Lung (tissue), 12 donors: ENCODE measurements around the gene HSBP1. TPM values are rescaled to one million over a fixed set of nuclear protein-coding genes. Genes with fewer than 3 reads are reported as not detected.

Experiments
- ATAC-seq: fragments of 200-7000 bp; cut with Tn5 transposase; one replicate; pipeline ENCODE4 v1.9.1; 2020; ENCODE audit warnings: moderate number of reproducible peaks; ENCODE audit not compliant: insufficient read depth, low FRiP score
- DNase-seq, 3 donors: peaks; one replicate each; pipeline ENCODE4 v3.0.0-alpha.2; 2013 to 2017
- H3K27ac ChIP-seq, 2 donors: one replicate each; pipeline ENCODE4 v1.5.1; 2013; ENCODE audit warnings: mild to moderate bottlenecking in 2 of 2, moderate library complexity in 2 of 2, control low read depth in 1 of 2, inconsistent platforms in 1 of 2, low read depth in 1 of 2, low read length in 1 of 2
- H3K27me3 ChIP-seq, 3 donors: one replicate each; pipeline ENCODE4 v1.5.1; 2013; ENCODE audit warnings: low read length in 2 of 3; ENCODE audit not compliant: control insufficient read depth in 3 of 3, insufficient read depth in 3 of 3
- H3K36me3 ChIP-seq, 4 donors: one replicate each; pipeline ENCODE4 v1.5.1; 2013; ENCODE audit warnings: low read length in 4 of 4, mild to moderate bottlenecking in 1 of 4, moderate library complexity in 1 of 4; ENCODE audit not compliant: control insufficient read depth in 4 of 4, insufficient read depth in 4 of 4
- H3K4me1 ChIP-seq, 5 donors: one replicate each; pipeline ENCODE4 v1.5.1; 2013; ENCODE audit warnings: low read length in 5 of 5, mild to moderate bottlenecking in 2 of 5, moderate library complexity in 1 of 5; ENCODE audit not compliant: control insufficient read depth in 5 of 5, insufficient read depth in 5 of 5
- H3K4me3 ChIP-seq: one replicate; pipeline ENCODE4 v1.5.1; 2013; ENCODE audit warnings: mild to moderate bottlenecking, control low read depth, moderate library complexity
- H3K9ac ChIP-seq, 2 donors: one replicate each; pipeline ENCODE4 v1.5.1; 2013; ENCODE audit warnings: low read length in 2 of 2, control low read depth in 1 of 2; ENCODE audit not compliant: insufficient read depth in 1 of 2
- H3K9me3 ChIP-seq, 4 donors: one replicate each; pipeline ENCODE4 v1.5.1; 2013; ENCODE audit warnings: low read length in 3 of 4, mild to moderate bottlenecking in 1 of 4, moderate library complexity in 1 of 4; ENCODE audit not compliant: control insufficient read depth in 4 of 4, insufficient read depth in 3 of 4
- CTCF ChIP-seq: IDR thresholded peaks from 2 replicates; pipeline ENCODE4 v1.5.1; 2012; ENCODE audit warnings: mild to moderate bottlenecking; ENCODE audit errors: control extremely low read depth, extremely low read depth
- WGBS, 2 donors: extraction: QIAGEN DNeasy Blood & Tissue Kit; methylation state at CpG; one replicate each; pipeline ENCODE4 v1.1.7; 2013; 5-methylcytosine and 5-hydroxymethylcytosine counted together
- polyA plus RNA-seq, 2 donors: library from polyadenylated mRNA; stranded (reverse); fragments of 200-250 nt; gene quantifications; one replicate each; pipeline ENCODE4 v1.2.1, GENCODE V29; 2013
- total RNA-seq, 2 donors: library from RNA; depleted of rRNA in 1 of 2; stranded (reverse); fragments of >200 nt in 1 of 2; gene quantifications; one replicate each; pipeline ENCODE4 v1.2.1, GENCODE V29; 2014 to 2021
- donor health status: control.
- donor health status: control.
- donor health status: Bipolar disorder and iron deficiency.
- donor health status: healthy.
- donor health status: DM: yes; HTN: yes; CAD: no.

HSBP1 gene
- total and polyA plus RNA-seq, 4 donors = 50.5 to 109 (median 95.4) TPM

GRCh38 chr16:83802554-83803205, 5.1 kb upstream of the HSBP1 start:
- no peak for ATAC-seq
- H3K9ac ChIP-seq = peak overlapping the region; percentile 48 to 70
- 45 to 46% methylated on average over 11 of the region's 11 CpGs for WGBS, 2 donors
- no peak overlapping the region for H3K4me3 ChIP-seq
- TF ChIP-seq CTCF = no peak
- no peak overlapping the region for H3K27ac ChIP-seq
- H3K9me3 ChIP-seq = no peaks in the 10 kb centered on the region
- peak in 1 of 3 donors; percentile 28 for DNase-seq
- H3K36me3 ChIP-seq = no peaks in the 10 kb centered on the region
- H3K4me1 ChIP-seq = peaks cover 0 to 11% (median 6%) of the 10 kb centered on the region in 5 donors
- peaks cover 0 to 3% (median 0%) of the 10 kb centered on the region in 3 donors for H3K27me3 ChIP-seq

- no peak overlapping the region for H3K27ac ChIP-seq
- H3K9ac ChIP-seq = no peak overlapping the region
- DNase-seq (peak in 1 of 3 donors; percentile 20), ATAC-seq (no peak)
- no peaks in the 10 kb centered on the region for H3K27me3 ChIP-seq
- no peaks in the 10 kb centered on the region for H3K36me3 ChIP-seq
- TF ChIP-seq CTCF = no peak
- no peaks in the 10 kb centered on the region for H3K9me3 ChIP-seq
- H3K4me1 ChIP-seq = peaks cover 1 to 13% (median 10%) of the 10 kb centered on the region in 5 donors
- H3K4me3 ChIP-seq = no peak overlapping the region
- WGBS, 2 donors = 72 to 83% methylated on average over 3 of the region's 3 CpGs
These were observed 4.0 kb upstream of the HSBP1 start for GRCh38 chr16:83803811-83804210.

- Histone ChIP-seq H3K9ac (no peak overlapping the region), H3K4me3 (no peak overlapping the region), H3K9me3 (no peaks in the 10 kb centered on the region), H3K27me3 (no peaks in the 10 kb centered on the region), H3K36me3 (no peaks in the 10 kb centered on the region), H3K4me1 (peaks cover 6 to 18% (median 14%) of the 10 kb centered on the region in 5 donors), H3K27ac (no peak overlapping the region)
- ATAC-seq (no peak), DNase-seq (no peak)
- no peak for TF ChIP-seq CTCF
- WGBS, 2 donors = 97 to 98% methylated on average over 5 of the region's 5 CpGs
These were observed 3.4 kb upstream of the HSBP1 start for GRCh38 chr16:83804366-83804765.
